RWPE1 (cell line): ENCODE measurements around the gene SH3GLB2.

Experiments used
- CTCF ChIA-PET: fragments of 350-600 bp; sonication (Branson Sonifier 250); formaldehyde crosslinking; extraction: SDS; loops from one replicate; lab custom pipeline; 2021; lab: Yijun Ruan, JAX
- POLR2A ChIA-PET: fragments of 400-600 bp; formaldehyde crosslinking; extraction: SDS; loops from one replicate; lab custom pipeline; 2020; ENCODE audit warnings: antibody characterized with exemption; ENCODE audit not compliant: low non-redundant PET; lab: Yijun Ruan, JAX
- DNase-seq: peaks from one replicate; pipeline ENCODE4 v3.0.0; 2012; ENCODE audit warnings: low spot score
- H3K27ac ChIP-seq: fragments of 450-650 bp; 2 replicates; pipeline ENCODE4 v1.5.1; 2017
- CTCF ChIP-seq: fragments of 450-650 bp; conservative IDR thresholded peaks from 2 replicates; pipeline ENCODE4 v1.5.1; 2017; ENCODE audit warnings: low read depth, mild to moderate bottlenecking

Gene SH3GLB2

GRCh38 chr9:129012893-129013448, 15.2 kb downstream of the SH3GLB2 start:
- POLR2A ChIA-PET, result no interaction called here
- H3K27ac ChIP-seq, result peak overlapping the region; percentile 58; the same call in 1 of the 2 replicates
- CTCF ChIA-PET, result no interaction called here
- no peak for DNase-seq
- no peak for TF ChIP-seq CTCF

- ChIA-PET CTCF (no interaction called here), POLR2A (no interaction called here)
- TF ChIP-seq CTCF, result no peak
Observed at GRCh38 chr9:129012343-129012742, 15.8 kb downstream of the SH3GLB2 start.

GRCh38 chr9:129011761-129012181, 16.4 kb downstream of the SH3GLB2 start:
- H3K27ac ChIP-seq, result peak overlapping the region; percentile 58; the same call in 1 of the 2 replicates
- DNase-seq, result no peak
- no peak for TF ChIP-seq CTCF
- ChIA-PET POLR2A (no interaction called here), CTCF (no interaction called here)

More at GRCh38 chr9:129012343-129012742, 15.8 kb downstream of the SH3GLB2 start:
- DNase-seq, result no peak
- 0 out of 2 replicates have a peak overlapping the region, but pooled peaks have one; percentile 58 for H3K27ac ChIP-seq

GRCh38 chr9:129011170-129011569, 17.0 kb downstream of the SH3GLB2 start:
- peak overlapping the region; percentile 58; the same call in 1 of the 2 replicates for H3K27ac ChIP-seq
- POLR2A ChIA-PET, result interaction anchor here (0.6 kb wide), 2 partner anchors 14 to 1232 kb away, joined by 5 read pairs; no protein-coding TSS in a partner anchor
- no peak for DNase-seq
- TF ChIP-seq CTCF, result no peak
- CTCF ChIA-PET, result no interaction called here

- CTCF ChIA-PET, result interaction anchor here (0.6 kb wide), 1 partner anchor 28 kb away, joined by 3 read pairs; no protein-coding TSS in a partner anchor
- H3K27ac ChIP-seq, result peak overlapping the region; percentile 58; the same call in 1 of the 2 replicates
- POLR2A ChIA-PET, result interaction anchor here (0.6 kb wide), 2 partner anchors 15 to 1231 kb away, joined by 5 read pairs; no protein-coding TSS in a partner anchor
- no peak for DNase-seq
- no peak for TF ChIP-seq CTCF
Observed at GRCh38 chr9:129010267-129010975, 17.7 kb downstream of the SH3GLB2 start.

GRCh38 chr9:129009584-129010141, 18.5 kb downstream of the SH3GLB2 start:
- peak overlapping the region; percentile 58 for H3K27ac ChIP-seq
- ChIA-PET POLR2A (no interaction called here), CTCF (no interaction called here)
- TF ChIP-seq CTCF, result no peak
- DNase-seq, result no peak
